HG02840 (cell line): Measurements from ENCODE around the gene CRABP1.
"Not testable (repeated sequence)": the region's sequence is repeated elsewhere in the genome, so short reads cannot be mapped to it uniquely, and the experiment has no call there.

Source experiments
- ATAC-seq: cut with Tn5 transposase; IDR thresholded peaks from one replicate; pipeline ENCODE4 v1.9.1; 2021; ENCODE audit warnings: mild to moderate bottlenecking, moderate library complexity, moderate number of reproducible peaks; ENCODE audit not compliant: unreplicated experiment, low FRiP score

CRABP1 gene

DNA sequence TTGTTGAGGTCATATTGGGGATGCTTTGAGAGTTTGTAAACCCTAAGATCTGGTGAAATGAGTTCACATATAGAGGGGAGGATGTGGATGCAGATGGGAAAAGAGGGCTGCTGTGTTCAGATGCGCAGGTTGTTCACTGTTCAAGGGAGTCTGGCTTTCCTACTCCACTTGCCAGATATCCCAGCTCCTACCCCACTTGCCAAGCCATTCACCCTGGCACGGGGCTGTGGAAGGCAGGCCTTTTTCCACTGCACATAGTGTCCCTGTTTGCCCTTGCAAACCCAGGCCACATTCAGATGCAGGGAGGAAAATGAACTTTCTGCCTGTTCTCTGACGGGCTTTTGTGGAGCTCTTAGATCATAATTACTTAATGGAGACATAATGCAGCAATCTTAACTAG is 29.0 kb downstream of the CRABP1 start:
- no peak for ATAC-seq

DNA sequence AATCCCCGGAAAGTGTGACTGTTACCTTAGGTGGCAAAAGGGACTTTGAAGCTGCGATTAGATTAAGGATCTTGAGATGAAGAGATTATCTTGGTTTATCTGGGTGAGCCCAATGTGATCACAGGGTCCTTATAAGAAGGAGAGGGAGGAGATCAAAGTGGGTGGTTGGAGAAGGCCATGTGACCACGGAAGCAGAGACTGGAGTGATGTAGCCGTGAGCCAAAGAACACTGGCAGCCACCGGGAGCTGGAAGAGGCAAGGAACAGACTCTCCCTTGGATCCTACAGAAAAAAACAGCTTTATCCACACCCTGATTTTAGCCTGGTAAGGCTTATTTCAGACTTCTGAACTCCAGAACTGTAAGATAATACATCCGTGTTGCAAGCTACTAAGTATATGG is 29.9 kb downstream of the CRABP1 start:
- no peak for ATAC-seq

DNA sequence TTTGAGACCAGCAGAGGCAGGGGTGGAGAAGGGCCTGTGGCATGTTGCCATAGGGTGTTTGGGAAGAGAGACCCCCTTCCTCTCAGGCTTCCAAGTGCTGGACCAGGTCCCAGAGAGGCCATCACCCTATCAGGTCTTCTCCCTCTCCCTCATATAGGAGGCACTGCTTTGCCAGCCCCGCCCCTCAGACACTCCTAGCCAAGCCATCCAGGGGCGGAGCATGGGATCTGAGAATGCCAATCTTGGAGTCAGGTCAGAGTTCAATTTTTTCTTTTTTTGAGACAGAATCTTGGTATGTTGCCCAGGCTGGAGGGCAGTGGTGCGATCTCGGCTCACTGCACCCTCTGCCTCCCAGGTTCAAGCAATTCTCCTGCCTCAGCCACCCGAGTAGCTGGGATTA is 32.7 kb downstream of the CRABP1 start:
- no peak for ATAC-seq

DNA sequence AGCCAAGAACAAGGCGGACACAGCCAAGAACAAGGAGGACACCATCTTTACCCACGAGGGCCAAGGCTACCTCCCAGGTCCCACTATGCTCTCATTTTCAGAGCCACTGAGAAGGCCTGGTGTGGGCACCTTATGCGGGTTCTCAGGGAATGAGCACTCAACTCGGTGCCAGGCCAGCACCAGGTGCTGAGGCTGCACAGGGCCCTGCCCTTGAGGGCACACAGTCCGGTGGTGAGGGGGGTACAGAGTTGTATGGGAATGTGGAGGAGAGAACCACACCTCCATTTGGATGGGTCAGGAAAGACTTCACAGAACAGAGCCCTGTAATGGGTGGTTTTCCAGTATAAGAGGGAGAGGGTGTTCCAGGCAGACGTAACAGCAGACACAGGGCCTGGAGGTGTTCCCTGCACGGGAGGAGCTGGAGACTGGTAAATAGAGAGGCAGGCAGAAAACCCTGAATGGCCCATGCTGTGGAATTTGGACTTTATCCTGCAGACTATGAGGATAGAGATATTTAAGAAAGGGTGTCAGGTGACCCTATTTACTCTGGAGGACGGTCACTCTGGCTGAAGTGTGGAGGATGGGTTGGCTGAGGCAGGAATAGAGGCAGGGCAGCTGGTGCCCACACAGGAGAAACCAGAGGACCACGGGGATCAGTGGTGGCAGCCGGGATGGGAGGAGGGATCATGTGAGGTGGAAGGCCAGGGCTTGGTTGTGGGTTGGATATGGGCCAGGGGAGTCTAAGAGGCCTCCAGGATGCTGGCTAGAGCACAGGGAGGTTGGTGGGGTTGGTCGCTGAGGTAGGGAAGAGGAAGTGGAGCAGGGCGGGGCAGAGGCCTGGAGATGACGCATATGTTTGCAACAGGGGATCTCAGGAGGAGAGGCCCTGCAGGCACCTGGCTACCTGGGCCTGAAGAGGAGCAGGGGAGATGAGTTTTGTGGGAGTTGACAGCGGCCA is 34.6 kb downstream of the CRABP1 start:
- no peak for ATAC-seq

DNA sequence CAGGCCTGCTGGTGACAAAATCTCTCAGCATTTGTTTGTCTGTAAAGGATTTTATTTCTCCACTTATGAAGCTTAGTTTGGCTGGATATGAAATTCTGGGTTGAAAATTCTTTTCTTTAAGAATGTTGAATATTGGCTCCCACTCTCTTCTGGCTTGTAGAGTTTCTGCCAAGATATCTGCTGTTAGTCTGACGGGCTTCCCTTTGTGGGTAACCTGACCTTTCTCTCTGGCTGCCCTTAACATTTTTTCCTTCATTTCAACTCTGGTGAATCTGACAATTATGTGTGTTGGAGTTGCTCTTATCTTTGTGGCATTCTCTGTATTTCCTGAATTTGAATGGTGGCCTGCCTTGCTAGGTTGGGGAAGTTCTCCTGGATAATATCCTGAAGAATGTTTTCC is 40.0 kb downstream of the CRABP1 start:
- not testable (repeated sequence) for ATAC-seq

DNA sequence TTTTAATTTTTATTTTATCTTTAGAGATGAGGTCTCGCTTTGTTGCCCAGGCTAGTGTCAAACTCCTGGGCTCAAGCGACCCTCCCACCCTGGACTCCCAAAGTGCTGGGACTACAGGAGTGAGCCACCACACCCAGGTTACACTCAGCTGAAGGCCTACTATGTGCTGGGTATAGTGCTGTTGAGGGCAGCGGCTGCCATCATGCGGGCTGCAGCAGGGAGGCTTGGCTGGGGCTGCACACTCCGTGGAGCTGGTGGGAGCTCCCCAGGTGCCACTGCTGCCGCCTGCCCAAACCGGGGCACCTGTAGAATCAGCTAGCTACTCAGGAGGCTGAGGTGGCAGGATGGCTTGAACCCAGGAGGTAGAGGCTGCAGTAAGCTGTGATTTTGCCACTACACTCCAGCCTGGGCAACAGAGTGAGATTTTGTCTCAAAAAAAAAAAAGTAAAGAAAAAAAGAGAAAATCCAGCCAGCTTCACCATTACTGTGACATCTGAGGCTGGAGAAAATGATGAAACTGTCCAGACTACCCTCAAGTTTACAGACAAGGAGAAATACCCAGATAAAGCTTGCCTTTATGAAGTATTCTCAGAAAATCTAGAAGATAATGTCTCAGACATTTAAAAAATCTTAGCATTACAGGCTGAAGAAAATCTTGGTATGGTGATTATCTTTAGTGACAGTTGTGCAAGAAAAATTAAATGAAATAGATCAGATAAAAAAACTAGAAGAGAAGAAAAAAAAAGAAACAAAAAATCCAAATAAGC is 42.1 kb downstream of the CRABP1 start:
- ATAC-seq: no peak

DNA sequence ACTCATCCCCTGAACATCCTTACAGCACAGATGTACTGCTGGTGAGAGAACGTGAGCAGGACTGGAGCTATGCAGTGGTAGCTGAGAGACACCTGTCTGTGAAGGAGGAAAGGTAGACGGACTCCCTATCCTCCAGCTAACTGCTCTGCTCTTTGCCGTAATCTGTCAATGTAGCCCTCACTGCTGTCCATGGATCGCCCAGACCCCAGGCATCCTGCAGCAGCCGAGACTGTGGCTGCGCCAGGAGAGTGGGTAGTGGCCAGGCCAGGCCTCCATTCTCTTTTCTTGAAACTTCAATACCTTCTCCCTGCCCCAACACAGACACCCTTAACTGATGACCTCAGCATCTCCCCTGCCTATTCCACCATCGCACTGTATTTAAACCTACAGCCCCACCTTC is 44.5 kb downstream of the CRABP1 start:
- no peak for ATAC-seq

DNA sequence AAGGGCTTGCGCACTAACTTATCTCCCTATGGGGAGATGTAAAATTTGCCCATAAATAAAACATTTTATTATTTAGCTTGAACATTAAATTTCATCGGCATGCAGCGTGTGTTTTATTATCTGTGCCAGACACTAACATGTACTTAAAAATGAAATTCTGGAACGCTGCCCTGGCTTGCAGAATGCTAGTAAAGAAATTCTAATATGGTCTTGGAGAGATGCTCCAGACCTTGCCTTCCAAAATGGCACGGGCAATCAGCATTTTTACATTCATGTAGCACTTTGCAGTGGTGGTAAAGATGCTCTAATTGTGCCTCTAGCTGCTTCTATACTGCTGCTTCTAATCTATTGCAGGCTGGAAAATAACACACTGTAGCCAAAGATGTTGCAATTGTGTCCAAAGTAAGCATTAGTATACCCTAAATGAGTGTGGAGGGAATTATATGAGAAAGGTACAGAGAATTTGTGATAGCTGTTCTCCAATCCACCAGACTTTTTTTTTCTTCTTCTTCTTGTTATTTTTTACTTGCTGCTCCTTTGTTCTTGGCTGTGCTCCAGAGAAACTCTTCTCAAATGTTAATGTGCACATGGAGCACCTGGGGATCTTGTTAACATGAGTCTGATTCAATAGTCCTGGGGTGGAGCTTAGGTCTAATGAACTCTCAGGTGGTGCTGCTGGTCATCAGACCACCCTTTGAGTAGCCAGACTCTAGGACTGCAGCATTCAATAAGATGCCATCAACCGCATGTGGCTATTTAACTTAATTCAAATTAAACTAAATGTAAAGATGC is 47.3 kb downstream of the CRABP1 start:
- no peak for ATAC-seq

DNA sequence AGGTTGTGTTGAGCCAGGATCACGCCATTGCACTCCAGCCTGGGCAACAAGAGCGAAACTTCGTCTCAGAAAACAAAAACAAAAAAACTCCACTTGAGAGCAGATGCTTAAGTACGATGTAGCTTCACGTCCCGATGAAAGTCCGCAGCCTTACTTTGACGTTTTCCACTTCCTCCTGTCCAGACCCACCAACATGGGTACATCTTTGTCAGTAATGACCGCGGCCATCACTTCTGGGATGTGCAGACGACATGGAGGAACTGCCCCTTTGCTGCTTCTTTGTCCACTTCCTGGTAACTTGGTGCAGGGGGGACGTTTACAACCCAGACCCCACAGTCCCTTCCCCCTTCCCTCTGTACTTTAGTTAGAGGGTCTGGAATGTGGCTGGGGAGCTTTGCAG is 48.7 kb downstream of the CRABP1 start:
- no peak for ATAC-seq

DNA sequence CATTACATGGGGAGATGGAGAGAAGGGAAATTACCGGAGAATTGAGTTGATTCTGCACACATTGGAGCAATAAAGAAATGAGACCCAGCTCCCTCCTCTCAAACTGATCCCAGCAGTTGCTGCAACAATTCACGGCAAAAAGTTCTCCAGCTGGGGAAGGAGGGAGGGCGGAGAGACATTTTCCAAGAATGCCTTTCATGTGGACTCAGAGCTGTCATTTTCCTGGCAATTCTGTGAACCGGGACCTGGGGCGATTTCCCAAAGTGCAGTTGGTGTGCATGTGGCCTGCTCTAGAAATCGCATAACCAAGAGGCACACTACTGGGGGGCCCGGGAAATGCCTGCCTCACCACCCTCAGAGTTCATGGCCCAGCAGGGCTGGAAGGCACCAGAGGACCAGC is 49.2 kb downstream of the CRABP1 start:
- no peak for ATAC-seq

DNA sequence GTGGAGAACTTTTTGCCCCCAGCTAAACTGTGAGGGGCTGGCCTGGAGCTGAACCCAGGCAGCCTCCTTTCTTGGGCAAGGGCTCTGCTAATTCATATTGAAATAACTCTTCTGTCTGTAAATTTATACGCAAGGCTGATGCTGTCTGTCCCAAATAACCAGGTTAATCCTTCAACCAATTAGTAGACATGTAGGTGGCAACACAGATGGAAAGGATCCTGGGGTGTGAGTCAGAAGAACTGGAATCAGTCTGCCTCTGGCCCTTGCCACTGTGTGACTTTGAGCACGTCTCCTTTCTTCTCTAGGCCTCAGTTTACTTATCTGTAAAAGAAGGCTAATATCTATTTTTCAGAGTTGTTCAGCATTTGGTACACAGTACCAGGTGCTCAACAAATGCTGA is 49.6 kb downstream of the CRABP1 start:
- no peak for ATAC-seq

DNA sequence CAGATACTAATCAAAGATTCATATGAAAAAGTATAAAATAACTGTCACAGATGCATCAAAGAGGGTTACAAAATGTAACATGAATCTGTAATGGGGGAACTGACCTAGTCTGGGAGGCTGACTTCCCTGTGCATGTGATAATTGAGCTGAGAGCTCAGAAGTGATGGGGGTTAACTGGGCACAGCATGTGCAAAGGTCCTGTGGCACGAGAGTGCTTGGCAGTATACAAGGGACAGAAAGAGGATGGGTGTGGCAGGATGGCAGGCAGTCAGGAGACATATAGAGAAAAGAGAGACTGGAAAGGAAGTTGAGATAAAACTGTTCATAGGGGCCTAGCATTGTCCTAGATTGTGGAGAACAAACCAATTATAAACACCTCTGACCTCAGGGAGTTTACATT is 50.1 kb downstream of the CRABP1 start:
- ATAC-seq: no peak

DNA sequence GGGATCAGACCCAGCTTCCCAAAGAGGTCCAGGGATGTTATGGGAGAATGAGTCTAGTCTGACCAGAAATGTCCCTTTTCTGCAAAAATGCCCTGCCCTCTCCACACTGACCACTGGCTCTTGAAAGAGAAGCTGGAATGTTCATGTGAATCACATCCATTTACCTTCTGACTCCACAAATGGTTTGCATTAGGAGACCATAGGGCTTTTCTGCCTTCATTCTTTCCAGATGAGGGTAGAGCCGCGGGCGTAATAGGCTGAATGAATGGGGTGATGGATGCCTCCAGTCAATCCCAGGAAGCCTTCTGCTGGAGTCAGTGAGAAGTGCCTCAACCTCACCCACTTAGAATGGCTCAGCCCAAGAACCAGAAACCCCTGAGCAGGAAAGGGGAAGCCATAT is 50.7 kb downstream of the CRABP1 start:
- no peak for ATAC-seq

DNA sequence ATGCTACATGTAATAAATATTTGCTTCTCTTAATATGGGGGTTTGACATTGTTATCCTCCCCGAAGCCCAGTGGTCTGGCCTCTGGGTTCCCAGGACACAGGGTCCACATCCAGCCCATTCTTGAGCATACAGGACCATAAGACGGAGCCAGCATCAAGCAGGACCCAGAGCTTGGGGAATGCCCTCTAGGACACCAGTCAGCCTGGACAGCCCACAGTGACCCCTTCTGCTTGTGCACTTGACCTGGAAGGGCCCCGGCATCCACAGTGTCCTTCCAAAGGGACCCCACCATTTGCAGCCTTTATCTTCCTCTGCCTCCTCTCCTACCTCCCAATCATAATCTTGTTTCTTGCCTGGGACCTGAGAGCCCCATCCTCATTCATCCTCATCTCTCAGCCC is 51.6 kb downstream of the CRABP1 start:
- ATAC-seq: no peak

DNA sequence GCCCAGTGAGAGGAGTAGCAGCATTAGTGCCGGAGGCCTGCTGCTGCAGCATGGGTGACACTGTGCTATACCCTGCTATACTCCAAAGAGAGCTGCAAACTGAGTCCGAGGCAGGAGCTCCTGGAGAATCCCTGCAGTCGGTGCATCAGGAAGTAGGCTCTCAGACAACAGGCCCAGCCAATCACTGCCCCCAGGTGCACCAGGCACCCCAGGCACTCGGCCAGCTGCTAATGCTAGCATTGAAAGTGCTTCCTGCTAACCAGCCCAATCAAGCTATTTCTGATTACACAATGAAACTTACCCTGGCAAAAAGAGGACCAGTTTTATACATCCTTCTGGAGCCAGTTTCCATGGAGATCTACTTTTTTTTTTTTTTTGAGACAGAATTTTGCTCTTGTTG is 52.3 kb downstream of the CRABP1 start:
- ATAC-seq: no peak

DNA sequence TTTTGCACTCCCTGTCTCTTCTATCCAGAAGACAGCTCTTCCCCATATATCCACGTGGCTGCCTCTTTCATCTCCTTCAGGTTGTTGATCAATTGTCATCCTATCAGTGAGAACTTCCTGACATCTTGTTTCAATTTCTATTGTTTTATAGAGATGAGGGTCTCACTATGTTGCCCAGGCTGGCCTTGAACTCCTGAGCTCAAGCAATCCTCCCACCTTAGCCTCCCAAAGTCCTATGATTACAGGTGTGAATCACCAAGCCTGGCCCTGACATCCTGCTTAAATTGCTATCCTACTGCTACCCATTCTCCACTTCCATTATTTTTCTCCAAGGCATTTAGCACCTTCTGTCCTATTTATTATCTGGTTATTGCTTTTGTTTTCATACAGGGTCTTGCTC is 53.0 kb downstream of the CRABP1 start:
- ATAC-seq: no peak

DNA sequence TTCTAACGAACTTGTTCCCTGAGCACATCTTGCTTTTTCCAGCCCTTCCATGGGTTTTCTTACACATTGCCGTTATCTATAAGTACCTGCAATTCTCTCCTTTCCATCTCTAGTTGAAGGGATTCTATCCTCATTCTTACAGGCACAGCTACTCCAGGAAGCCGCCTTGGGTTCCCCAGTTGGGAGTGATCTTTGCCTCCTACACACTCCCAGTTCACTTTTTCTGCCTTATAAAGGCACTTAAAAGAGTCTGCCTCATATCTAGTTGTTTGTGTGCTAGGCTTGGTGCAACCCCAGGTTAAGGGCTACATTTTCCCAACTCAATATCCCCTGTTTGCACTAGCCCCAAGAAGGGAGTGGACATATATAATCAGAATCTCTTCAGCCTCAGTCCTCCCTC is 53.9 kb downstream of the CRABP1 start:
- no peak for ATAC-seq

DNA sequence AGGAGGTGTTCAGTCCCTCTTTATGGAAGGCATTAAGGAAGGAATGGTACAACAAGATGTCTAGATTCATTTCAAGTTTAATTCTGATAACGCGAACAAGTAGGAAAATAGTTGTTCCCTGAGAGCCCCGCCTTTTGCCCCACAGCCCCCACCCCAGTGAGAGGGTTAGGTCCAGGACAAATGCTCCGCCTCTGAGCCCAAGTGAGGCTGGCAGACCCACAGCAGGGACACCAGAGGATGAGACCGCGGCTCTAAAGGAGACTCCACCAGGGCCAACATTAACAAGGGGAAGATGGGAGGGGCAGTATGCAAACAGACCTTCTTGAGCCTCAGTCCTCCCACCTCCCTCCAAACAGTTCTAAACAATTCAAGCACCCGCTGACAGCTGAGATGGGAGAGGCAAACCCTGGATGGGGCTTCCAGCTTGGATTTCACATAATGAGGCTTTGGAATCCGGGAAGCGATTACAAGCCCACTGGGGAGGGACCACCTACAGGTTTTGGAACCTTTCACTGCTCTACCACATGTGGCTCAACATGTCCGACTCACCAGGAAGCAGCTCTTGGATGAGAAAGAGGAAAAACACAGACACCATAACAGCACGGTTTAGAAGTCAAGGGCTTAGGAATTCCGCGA is 54.9 kb downstream of the CRABP1 start:
- ATAC-seq: no peak

DNA sequence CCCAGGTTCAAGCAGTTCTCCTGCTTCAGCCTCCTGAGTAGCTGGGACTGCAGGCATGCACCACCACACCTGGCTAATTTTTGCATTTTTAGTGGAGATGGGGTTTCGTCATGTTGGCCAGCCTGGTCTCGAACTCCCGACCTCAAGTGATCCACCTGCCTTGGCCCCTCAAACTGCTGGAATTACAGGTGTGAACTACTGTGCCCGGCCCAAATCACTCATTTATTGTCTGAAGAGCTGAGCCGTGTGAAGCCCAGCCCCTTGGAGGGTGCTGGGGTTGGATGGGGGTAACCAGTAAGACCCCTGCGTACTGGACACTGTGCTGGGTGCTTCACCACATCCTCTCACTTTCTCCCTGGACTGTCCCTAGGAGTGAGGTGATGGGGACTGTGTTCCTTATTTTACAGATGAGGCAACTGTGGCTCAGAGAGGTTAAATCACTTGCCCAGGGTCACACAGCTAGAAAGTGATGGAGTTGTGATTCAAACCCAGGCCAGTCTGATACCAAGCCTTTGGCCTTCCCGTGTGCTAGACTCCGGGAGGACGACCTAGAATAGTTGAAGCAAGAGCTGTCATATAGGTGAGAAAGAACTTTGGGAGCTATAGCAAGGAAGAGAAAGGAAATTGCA is 56.1 kb downstream of the CRABP1 start:
- ATAC-seq: no peak

DNA sequence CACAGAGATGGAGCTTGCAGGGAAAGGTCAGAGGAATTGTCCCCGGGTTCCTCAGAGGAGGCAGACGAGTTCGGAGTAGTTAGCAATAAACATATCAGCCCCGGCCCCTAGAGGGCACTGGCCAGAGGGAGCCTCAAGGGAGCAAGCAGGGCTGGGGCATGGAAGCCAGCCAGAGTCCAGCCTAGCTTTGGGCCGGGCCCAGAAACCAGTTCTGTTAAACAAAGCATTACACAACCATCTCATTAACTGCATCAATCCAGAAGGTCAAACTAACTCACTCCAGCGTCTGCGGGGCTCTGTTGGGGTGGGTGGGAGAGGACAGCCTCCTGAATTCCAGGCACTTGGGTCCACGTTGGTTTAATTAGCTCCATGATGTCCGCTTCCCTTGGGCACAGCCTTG is 56.8 kb downstream of the CRABP1 start:
- no peak for ATAC-seq
